Mesenchymal stem cell (in vitro differentiated cells and primary cell): ENCODE measurements around the gene STRBP.

Source experiments
- DNase-seq: peaks from one replicate; pipeline ENCODE4 v3.0.0-alpha.2; 2013
- H2AFZ ChIP-seq: one replicate; pipeline ENCODE4 v1.6.1; 2013; ENCODE audit warnings: low read depth, mild to moderate bottlenecking, control low read depth, inconsistent platforms, low read length, moderate library complexity
- H2AK5ac ChIP-seq: 2 replicates; pipeline ENCODE4 v1.6.1; 2013; ENCODE audit warnings: low read length, moderate library complexity, mild to moderate bottlenecking, inconsistent platforms; ENCODE audit not compliant: severe bottlenecking
- H2BK120ac ChIP-seq: one replicate; pipeline ENCODE4 v1.6.1; 2013; ENCODE audit warnings: low read depth, mild to moderate bottlenecking, inconsistent platforms, low read length, moderate library complexity
- H2BK12ac ChIP-seq, 2 experiments: one replicate each; pipeline ENCODE4 v1.6.1; 2013; ENCODE audit warnings: inconsistent platforms in 2 of 2, low read length in 2 of 2, mild to moderate bottlenecking in 2 of 2, moderate library complexity in 2 of 2, control low read depth in 1 of 2
- H2BK15ac ChIP-seq: one replicate; pipeline ENCODE4 v1.6.1; 2013; ENCODE audit warnings: mild to moderate bottlenecking, low read depth, inconsistent platforms; ENCODE audit not compliant: poor library complexity, severe bottlenecking
- H2BK5ac ChIP-seq: 2 replicates; pipeline ENCODE4 v1.6.1; 2013; ENCODE audit warnings: low read depth, mild to moderate bottlenecking, low read length, control low read depth, inconsistent platforms; ENCODE audit not compliant: poor library complexity, severe bottlenecking
- H3K14ac ChIP-seq, 2 experiments: one replicate each; pipeline ENCODE4 v1.6.1; 2013; ENCODE audit warnings: inconsistent platforms in 2 of 2, low read length in 2 of 2, control low read depth in 1 of 2, mild to moderate bottlenecking in 1 of 2, moderate library complexity in 1 of 2
- H3K18ac ChIP-seq, 2 experiments: one replicate each; pipeline ENCODE4 v1.6.1; 2013; ENCODE audit warnings: inconsistent platforms in 2 of 2, low read length in 2 of 2, control low read depth in 1 of 2, low read depth in 1 of 2, mild to moderate bottlenecking in 1 of 2
- H3K23ac ChIP-seq, 2 experiments: one replicate each; pipeline ENCODE4 v1.6.1; 2013; ENCODE audit warnings: inconsistent platforms in 2 of 2, low read length in 2 of 2, mild to moderate bottlenecking in 2 of 2, moderate library complexity in 2 of 2, control low read depth in 1 of 2
- H3K27ac ChIP-seq: 2 replicates; pipeline ENCODE4 v1.5.1; 2013; ENCODE audit warnings: mild to moderate bottlenecking, moderate library complexity, low read length, control low read depth, inconsistent platforms; ENCODE audit not compliant: poor library complexity, severe bottlenecking
- H3K27me3 ChIP-seq, 2 experiments: 2 replicates each; pipeline versions ENCODE4 v1.6.1 to v1.7.0; 2013; ENCODE audit warnings: low read length in 2 of 2, mild to moderate bottlenecking in 2 of 2, moderate library complexity in 2 of 2, control low read depth in 1 of 2, inconsistent platforms in 1 of 2; ENCODE audit not compliant: control insufficient read depth in 1 of 2, insufficient read depth in 1 of 2
- H3K36me3 ChIP-seq, 2 experiments: 2 replicates each; pipeline versions ENCODE4 v1.6.1 to v1.7.0; 2013; ENCODE audit warnings: low read length in 2 of 2, control low read depth in 1 of 2, inconsistent platforms in 1 of 2, low read depth in 1 of 2, mild to moderate bottlenecking in 1 of 2; ENCODE audit not compliant: insufficient read depth in 2 of 2, control insufficient read depth in 1 of 2
- H3K4ac ChIP-seq, 2 experiments: one replicate each; pipeline ENCODE4 v1.6.1; 2013; ENCODE audit warnings: inconsistent platforms in 2 of 2, low read length in 2 of 2, mild to moderate bottlenecking in 2 of 2, moderate library complexity in 2 of 2, control low read depth in 1 of 2, low read depth in 1 of 2
- H3K4me1 ChIP-seq: 2 replicates; pipeline ENCODE4 v1.6.1; 2013; ENCODE audit warnings: low read depth, low read length, control low read depth; ENCODE audit not compliant: control insufficient read depth, insufficient read depth
- H3K4me2 ChIP-seq: 2 replicates; pipeline ENCODE4 v1.6.1; 2013; ENCODE audit warnings: low read length, mild to moderate bottlenecking, inconsistent platforms; ENCODE audit not compliant: poor library complexity, severe bottlenecking
- H3K4me3 ChIP-seq, 2 experiments: 2 replicates each; pipeline versions ENCODE4 v1.5.1 to v1.7.0; 2013; ENCODE audit warnings: low read length in 2 of 2, mild to moderate bottlenecking in 2 of 2, control low read depth in 1 of 2, low read depth in 1 of 2; ENCODE audit not compliant: insufficient read depth in 1 of 2
- H3K79me1 ChIP-seq: replicated peaks from 2 replicates; pipeline ENCODE4 v1.6.1; 2013; ENCODE audit warnings: mild to moderate bottlenecking, control low read depth, low read length, inconsistent platforms; ENCODE audit not compliant: poor library complexity, severe bottlenecking
- H3K9ac ChIP-seq: 2 replicates; pipeline ENCODE4 v1.7.0; 2013; ENCODE audit warnings: mild to moderate bottlenecking, low read length, moderate library complexity
- H3K9me3 ChIP-seq: 2 replicates; pipeline ENCODE4 v1.7.0; 2013; ENCODE audit warnings: mild to moderate bottlenecking, low read length; ENCODE audit not compliant: control insufficient read depth
- H4K8ac ChIP-seq: one replicate; pipeline ENCODE4 v1.6.1; 2013; ENCODE audit warnings: inconsistent platforms, mild to moderate bottlenecking, low read length, moderate library complexity
- H4K91ac ChIP-seq: one replicate; pipeline ENCODE4 v1.6.1; 2013; ENCODE audit warnings: mild to moderate bottlenecking, low read length, inconsistent platforms
- WGBS: methylation state at CpG from one replicate; pipeline ENCODE4 v1.1.7; 2013; ENCODE audit warnings: mixed read lengths; 5-methylcytosine and 5-hydroxymethylcytosine counted together

STRBP gene

GRCh38 chr9:123127512-123128075 is 140.8 kb downstream of the STRBP start:
- no peak overlapping the region for H3K4me3 ChIP-seq
- no peak overlapping the region for H2AK5ac ChIP-seq
- WGBS, result 75% methylated on average over 1 of the region's 3 CpGs
- no peak overlapping the region for H3K23ac ChIP-seq
- no peaks in the 10 kb centered on the region for H3K36me3 ChIP-seq
- H3K9me3 ChIP-seq, result no peaks in the 10 kb centered on the region
- no peak overlapping the region for H3K18ac ChIP-seq
- H2BK120ac ChIP-seq, result no peak overlapping the region
- H3K9ac ChIP-seq, result no peak overlapping the region
- H3K14ac ChIP-seq, result no peak overlapping the region
- H3K4me2 ChIP-seq, result no peak overlapping the region
- no peak overlapping the region for H2BK15ac ChIP-seq
- H3K4me1 ChIP-seq, result no peaks in the 10 kb centered on the region
- no peak overlapping the region for H2BK5ac ChIP-seq
- no peak overlapping the region for H2AFZ ChIP-seq
- no peaks in the 10 kb centered on the region for H3K79me1 ChIP-seq
- H4K91ac ChIP-seq, result no peak overlapping the region
- no peaks in the 10 kb centered on the region for H3K27me3 ChIP-seq
- DNase-seq, result no peak
- no peak overlapping the region for H3K4ac ChIP-seq
- H4K8ac ChIP-seq, result no peak overlapping the region
- H3K27ac ChIP-seq, result no peak overlapping the region
- no peak overlapping the region for H2BK12ac ChIP-seq

GRCh38 chr9:123121457-123121856 is 146.9 kb downstream of the STRBP start:
- H3K4me2 ChIP-seq, result peak overlapping the region; percentile 7
- no peaks in the 10 kb centered on the region for H3K27me3 ChIP-seq
- no peak overlapping the region for H2BK15ac ChIP-seq
- no peak overlapping the region for H3K18ac ChIP-seq
- DNase-seq, result no peak
- no peak overlapping the region for H2AK5ac ChIP-seq
- peak overlapping the region; percentile 34 for H3K27ac ChIP-seq
- no peak overlapping the region for H4K8ac ChIP-seq
- no peak overlapping the region for H2BK5ac ChIP-seq
- H3K36me3 ChIP-seq, result no peaks in the 10 kb centered on the region
- peaks cover 9% of the 10 kb centered on the region for H3K4me1 ChIP-seq
- no peak overlapping the region for H3K23ac ChIP-seq
- H3K9me3 ChIP-seq, result no peaks in the 10 kb centered on the region
- H2AFZ ChIP-seq, result no peak overlapping the region
- H2BK120ac ChIP-seq, result no peak overlapping the region
- no peak overlapping the region for H2BK12ac ChIP-seq
- no peak overlapping the region for H3K4me3 ChIP-seq
- WGBS, result 91% methylated on average over 3 of the region's 3 CpGs
- no peak overlapping the region for H3K4ac ChIP-seq
- no peak overlapping the region for H3K9ac ChIP-seq
- no peak overlapping the region for H4K91ac ChIP-seq
- H3K14ac ChIP-seq, result no peak overlapping the region
- no peaks in the 10 kb centered on the region for H3K79me1 ChIP-seq

GRCh38 chr9:123120953-123121352 is 147.4 kb downstream of the STRBP start:
- no peak for DNase-seq
- Histone ChIP-seq H3K27ac (peak overlapping the region; percentile 63), H2AK5ac (peak overlapping the region; percentile 66), H3K4me2 (peak overlapping the region; percentile 37), H3K4me3 (no peak overlapping the region), H4K8ac (no peak overlapping the region), H2AFZ (no peak overlapping the region), H2BK5ac (no peak overlapping the region), H3K14ac (no peak overlapping the region), H3K4ac (no peak overlapping the region), H3K36me3 (no peaks in the 10 kb centered on the region), H3K23ac (no peak overlapping the region), H3K79me1 (no peaks in the 10 kb centered on the region), H3K27me3 (no peaks in the 10 kb centered on the region), H3K4me1 (peaks cover 9% of the 10 kb centered on the region), H2BK12ac (no peak overlapping the region), H3K18ac (no peak overlapping the region), H2BK120ac (no peak overlapping the region), H3K9me3 (no peaks in the 10 kb centered on the region), H3K9ac (no peak overlapping the region), H2BK15ac (no peak overlapping the region), H4K91ac (no peak overlapping the region)
- WGBS, result 100% methylated on average over 1 of the region's 1 CpG

DNA sequence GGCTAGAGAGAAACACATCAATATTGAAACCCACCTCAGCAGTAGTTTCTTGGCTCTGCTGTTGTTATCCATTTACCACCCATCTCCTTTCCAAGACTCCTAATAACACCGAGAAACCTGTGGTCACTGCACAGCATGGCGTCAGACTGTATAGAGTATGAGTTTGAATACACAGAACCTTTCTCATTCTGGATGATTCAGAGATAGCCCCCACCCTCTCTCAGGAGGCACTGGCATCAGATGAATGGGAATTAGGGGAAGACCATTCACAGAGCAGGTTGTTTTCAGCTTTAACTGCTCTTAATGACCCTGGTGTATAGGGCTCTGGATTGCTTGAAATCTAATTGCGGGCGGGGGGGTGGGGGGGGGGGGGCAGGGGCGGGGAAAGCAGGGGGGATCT is 148.3 kb downstream of the STRBP start:
- H3K36me3 ChIP-seq, result peaks cover 0 to 2% of the 10 kb centered on the region in 2 experiments
- no peaks in the 10 kb centered on the region for H3K27me3 ChIP-seq
- peaks cover 9% of the 10 kb centered on the region for H3K4me1 ChIP-seq
- H2AFZ ChIP-seq, result no peak overlapping the region
- H2BK12ac ChIP-seq, result no peak overlapping the region
- WGBS, result 86% methylated on average over 2 of the region's 5 CpGs
- no peak overlapping the region for H3K4me3 ChIP-seq
- no peak for DNase-seq
- H4K8ac ChIP-seq, result no peak overlapping the region
- no peak overlapping the region for H2BK120ac ChIP-seq
- H3K18ac ChIP-seq, result no peak overlapping the region
- H2AK5ac ChIP-seq, result no peak overlapping the region
- H4K91ac ChIP-seq, result no peak overlapping the region
- H3K9ac ChIP-seq, result no peak overlapping the region
- H3K4ac ChIP-seq, result no peak overlapping the region
- no peak overlapping the region for H2BK15ac ChIP-seq
- no peak overlapping the region for H2BK5ac ChIP-seq
- H3K9me3 ChIP-seq, result no peaks in the 10 kb centered on the region
- H3K4me2 ChIP-seq, result no peak overlapping the region
- no peaks in the 10 kb centered on the region for H3K79me1 ChIP-seq
- no peak overlapping the region for H3K27ac ChIP-seq
- no peak overlapping the region for H3K14ac ChIP-seq
- no peak overlapping the region for H3K23ac ChIP-seq
